Activated CD4-positive, alpha-beta T cell treated with anti-CD3 and anti-CD28 coated beads, Interleukin-2, amount 50 U/mL, for 48 hours (primary cell): ENCODE data around the gene LCE1A.

Source experiments
- DNase-seq, 2 experiments: peaks; one replicate each; pipeline ENCODE4 v3.0.0-alpha.2; 2020

LCE1A gene

GRCh38 chr1:152870831-152871730, 43.8 kb downstream of the LCE1A start:
- no peak for DNase-seq

DNA sequence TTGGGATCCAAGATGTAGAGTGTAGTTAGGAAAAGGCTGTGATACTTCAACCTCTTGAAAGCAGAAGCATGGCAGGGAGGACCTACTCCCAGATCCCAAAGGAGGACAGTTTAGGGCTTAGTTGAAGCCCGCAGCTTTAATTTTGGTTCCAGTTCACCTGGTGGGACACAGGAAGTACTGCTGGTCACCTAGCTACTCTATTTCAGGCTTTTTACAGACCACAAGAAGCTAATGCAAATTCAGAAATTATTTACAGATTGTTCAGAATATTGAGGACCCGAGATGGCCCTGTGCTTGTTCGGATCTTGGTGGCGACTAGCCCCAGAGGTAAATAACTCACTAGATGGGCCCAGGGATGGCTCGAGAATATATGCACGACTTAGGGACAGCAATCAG, 44.5 kb downstream of the LCE1A start:
- no peak for DNase-seq

GRCh38 chr1:152873495-152873894, 46.2 kb downstream of the LCE1A start:
- no peak for DNase-seq

GRCh38 chr1:152876827-152877226, 49.6 kb downstream of the LCE1A start:
- no peak for DNase-seq
